ENCODE measurements around the gene PPP2R2C.

Gene PPP2R2C

DNA sequence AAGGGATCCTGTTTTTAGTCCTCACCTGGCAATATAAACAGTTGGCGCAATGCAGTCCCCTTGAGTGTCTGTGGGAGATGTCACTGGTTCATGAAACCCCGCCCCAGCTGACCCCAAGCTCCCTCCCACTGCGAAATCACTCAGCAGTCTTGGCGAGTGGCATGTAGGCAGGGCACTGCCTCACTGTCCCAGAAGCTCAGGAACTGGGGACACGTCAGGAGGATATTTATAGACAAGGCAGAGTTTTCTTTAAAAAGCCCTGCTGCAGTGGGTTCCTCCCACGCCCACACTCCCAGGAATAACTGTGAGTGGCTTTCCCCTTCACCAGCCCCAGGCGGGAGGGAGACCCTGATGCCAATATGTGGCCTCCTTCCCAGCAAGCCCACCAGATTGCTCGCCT lies 44.3 kb upstream of the PPP2R2C start:
- no peaks in the 10 kb centered on the region for H3K36me3 ChIP-seq (ENCODE audit: control insufficient read depth, insufficient read depth, low read length)
- no peaks in the 10 kb centered on the region for H3K27me3 ChIP-seq (ENCODE audit: control insufficient read depth, insufficient read depth, low read length)
- H3K9me3 ChIP-seq (ENCODE audit: control insufficient read depth, low read length), result no peaks in the 10 kb centered on the region
- no peak overlapping the region for H3K4me2 ChIP-seq (ENCODE audit: low read length)
- no peaks in the 10 kb centered on the region for H3K79me2 ChIP-seq
- H3K4me1 ChIP-seq, result no peaks in the 10 kb centered on the region
- no peak overlapping the region for H3K4me3 ChIP-seq (ENCODE audit: low read depth, low read length)
- TF ChIP-seq, protein P1, sequence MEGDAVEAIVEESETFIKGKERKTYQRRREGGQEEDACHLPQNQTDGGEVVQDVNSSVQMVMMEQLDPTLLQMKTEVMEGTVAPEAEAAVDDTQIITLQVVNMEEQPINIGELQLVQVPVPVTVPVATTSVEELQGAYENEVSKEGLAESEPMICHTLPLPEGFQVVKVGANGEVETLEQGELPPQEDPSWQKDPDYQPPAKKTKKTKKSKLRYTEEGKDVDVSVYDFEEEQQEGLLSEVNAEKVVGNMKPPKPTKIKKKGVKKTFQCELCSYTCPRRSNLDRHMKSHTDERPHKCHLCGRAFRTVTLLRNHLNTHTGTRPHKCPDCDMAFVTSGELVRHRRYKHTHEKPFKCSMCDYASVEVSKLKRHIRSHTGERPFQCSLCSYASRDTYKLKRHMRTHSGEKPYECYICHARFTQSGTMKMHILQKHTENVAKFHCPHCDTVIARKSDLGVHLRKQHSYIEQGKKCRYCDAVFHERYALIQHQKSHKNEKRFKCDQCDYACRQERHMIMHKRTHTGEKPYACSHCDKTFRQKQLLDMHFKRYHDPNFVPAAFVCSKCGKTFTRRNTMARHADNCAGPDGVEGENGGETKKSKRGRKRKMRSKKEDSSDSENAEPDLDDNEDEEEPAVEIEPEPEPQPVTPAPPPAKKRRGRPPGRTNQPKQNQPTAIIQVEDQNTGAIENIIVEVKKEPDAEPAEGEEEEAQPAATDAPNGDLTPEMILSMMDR (IDR thresholded peaks at IDR 0.05), result no peak
- no peak overlapping the region for H3K9ac ChIP-seq
- no peak overlapping the region for H2AFZ ChIP-seq
- no peak overlapping the region for H3K27ac ChIP-seq

DNA sequence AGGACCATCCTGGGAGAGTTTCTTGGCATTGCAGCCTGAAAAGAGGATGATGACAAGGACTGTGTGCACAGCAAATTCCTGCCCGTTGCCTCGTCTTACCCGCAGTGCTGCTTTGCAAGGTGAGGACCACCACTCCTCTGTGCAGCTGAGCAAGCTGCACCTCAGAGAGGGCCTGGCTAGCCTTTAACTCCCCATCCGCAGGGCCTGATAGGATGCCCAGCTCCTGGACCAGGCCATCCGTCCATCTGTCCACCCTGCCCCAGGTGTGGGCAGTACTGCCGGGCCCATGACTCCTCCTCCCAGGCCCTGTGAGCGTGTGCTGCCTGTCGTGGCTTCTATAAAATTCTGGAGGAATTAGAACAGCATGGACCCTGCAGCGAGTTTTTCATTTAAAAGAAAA lies 43.9 kb upstream of the PPP2R2C start:
- no peak overlapping the region for H3K4me3 ChIP-seq (ENCODE audit: low read depth, low read length)
- no peak overlapping the region for H3K4me2 ChIP-seq (ENCODE audit: low read length)
- H3K36me3 ChIP-seq (ENCODE audit: control insufficient read depth, insufficient read depth, low read length), result no peaks in the 10 kb centered on the region
- H3K27me3 ChIP-seq (ENCODE audit: control insufficient read depth, insufficient read depth, low read length), result no peaks in the 10 kb centered on the region
- no peak overlapping the region for H3K27ac ChIP-seq
- TF ChIP-seq, protein P1 (IDR thresholded peaks at IDR 0.05), result no peak
- H3K4me1 ChIP-seq, result no peaks in the 10 kb centered on the region
- no peaks in the 10 kb centered on the region for H3K79me2 ChIP-seq
- no peak overlapping the region for H3K9ac ChIP-seq
- H3K9me3 ChIP-seq (ENCODE audit: control insufficient read depth, low read length), result no peaks in the 10 kb centered on the region
- no peak overlapping the region for H2AFZ ChIP-seq

DNA sequence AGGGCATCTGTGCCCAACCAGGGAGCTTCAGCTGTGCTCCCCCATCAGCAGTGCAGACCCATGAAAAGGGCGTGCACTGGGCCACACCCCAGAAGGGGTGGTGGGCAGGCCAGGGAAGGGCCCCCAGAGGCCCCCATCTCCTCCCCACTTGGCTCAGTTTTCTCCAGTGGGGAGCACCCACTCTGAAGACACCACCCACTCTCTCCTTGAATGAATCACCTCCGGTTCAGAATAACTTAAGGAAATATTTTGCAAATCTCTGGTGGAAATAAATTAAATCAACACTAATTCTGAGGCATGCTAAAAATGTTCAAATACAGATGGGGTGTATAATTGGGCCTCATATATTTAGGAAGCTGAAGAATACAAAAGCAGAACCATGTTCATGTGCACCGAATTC lies 41.3 kb upstream of the PPP2R2C start:
- no peaks in the 10 kb centered on the region for H3K36me3 ChIP-seq (ENCODE audit: control insufficient read depth, insufficient read depth, low read length)
- H3K79me2 ChIP-seq, result no peaks in the 10 kb centered on the region
- H3K27ac ChIP-seq, result no peak overlapping the region
- TF ChIP-seq, protein P1 (IDR thresholded peaks at IDR 0.05), result no peak
- no peak overlapping the region for H3K9ac ChIP-seq
- no peak overlapping the region for H3K4me3 ChIP-seq (ENCODE audit: low read depth, low read length)
- no peak overlapping the region for H3K4me2 ChIP-seq (ENCODE audit: low read length)
- H3K27me3 ChIP-seq (ENCODE audit: control insufficient read depth, insufficient read depth, low read length), result no peaks in the 10 kb centered on the region
- no peaks in the 10 kb centered on the region for H3K4me1 ChIP-seq
- no peak overlapping the region for H2AFZ ChIP-seq
- no peaks in the 10 kb centered on the region for H3K9me3 ChIP-seq (ENCODE audit: control insufficient read depth, low read length)

DNA sequence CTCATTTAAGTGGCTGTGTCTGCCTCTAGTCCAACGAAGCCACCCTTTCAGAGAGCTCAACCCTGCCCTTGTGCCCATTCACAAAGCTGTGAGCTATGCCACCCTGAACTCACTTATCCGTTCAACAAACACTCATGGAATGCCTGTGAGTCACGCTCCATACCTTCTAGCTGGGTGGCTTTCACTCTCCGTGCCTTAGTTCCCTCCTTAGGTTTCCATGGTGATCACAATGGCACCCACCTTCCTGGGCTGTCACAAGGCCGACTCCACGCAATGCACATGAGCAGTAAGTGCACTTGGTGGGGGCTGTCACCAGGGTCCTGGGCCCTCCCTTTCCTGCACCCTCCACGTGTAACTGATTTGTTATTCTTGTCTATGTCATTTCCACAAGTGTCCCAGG lies 37.2 kb upstream of the PPP2R2C start:
- no peaks in the 10 kb centered on the region for H3K36me3 ChIP-seq (ENCODE audit: control insufficient read depth, insufficient read depth, low read length)
- no peaks in the 10 kb centered on the region for H3K9me3 ChIP-seq (ENCODE audit: control insufficient read depth, low read length)
- no peaks in the 10 kb centered on the region for H3K27me3 ChIP-seq (ENCODE audit: control insufficient read depth, insufficient read depth, low read length)
- no peaks in the 10 kb centered on the region for H3K79me2 ChIP-seq
- no peak overlapping the region for H3K27ac ChIP-seq
- no peak overlapping the region for H3K4me3 ChIP-seq (ENCODE audit: low read depth, low read length)
- H3K4me1 ChIP-seq, result no peaks in the 10 kb centered on the region
- no peak overlapping the region for H3K9ac ChIP-seq
- TF ChIP-seq, protein P1 (IDR thresholded peaks at IDR 0.05), result no peak
- H2AFZ ChIP-seq, result no peak overlapping the region
- H3K4me2 ChIP-seq (ENCODE audit: low read length), result no peak overlapping the region

DNA sequence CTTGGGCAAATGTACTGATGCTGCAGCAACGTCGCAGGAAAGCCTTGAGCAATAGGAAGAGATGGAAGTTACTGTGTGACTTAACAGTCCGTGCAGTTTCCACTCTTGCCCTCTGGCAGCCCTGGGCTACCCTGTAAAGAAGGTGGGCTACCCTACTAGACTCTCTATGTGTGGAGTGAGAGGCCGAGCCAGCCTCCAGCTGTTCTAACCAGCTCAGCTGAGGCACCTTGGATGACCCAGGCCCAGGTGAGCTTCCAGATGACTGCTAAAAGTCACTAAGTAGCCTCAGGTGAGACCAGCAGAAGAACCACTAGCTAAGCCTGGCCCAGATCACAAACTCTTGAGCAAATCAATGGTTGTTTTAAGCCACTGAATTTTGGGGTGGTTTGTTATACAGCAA lies 34.9 kb upstream of the PPP2R2C start:
- no peaks in the 10 kb centered on the region for H3K36me3 ChIP-seq (ENCODE audit: control insufficient read depth, insufficient read depth, low read length)
- H2AFZ ChIP-seq, result no peak overlapping the region
- no peak overlapping the region for H3K4me2 ChIP-seq (ENCODE audit: low read length)
- H3K9ac ChIP-seq, result no peak overlapping the region
- no peak overlapping the region for H3K4me3 ChIP-seq (ENCODE audit: low read depth, low read length)
- H3K4me1 ChIP-seq, result no peaks in the 10 kb centered on the region
- no peaks in the 10 kb centered on the region for H3K9me3 ChIP-seq (ENCODE audit: control insufficient read depth, low read length)
- no peak overlapping the region for H3K27ac ChIP-seq
- no peaks in the 10 kb centered on the region for H3K79me2 ChIP-seq
- TF ChIP-seq, protein P1 (IDR thresholded peaks at IDR 0.05), result no peak
- no peaks in the 10 kb centered on the region for H3K27me3 ChIP-seq (ENCODE audit: control insufficient read depth, insufficient read depth, low read length)

All from parathyroid adenoma (tissue), 2 donors.